ENCODE results near the gene CLSTN3. TPM values are rescaled to one million over a fixed set of nuclear protein-coding genes. Genes with fewer than 3 reads are reported as not detected.

CLSTN3 gene
- total and polyA plus RNA-seq, 10 of the 15 experiments (the other 5 are each of a cell fraction or from before 2014, with no cell fraction given) = 0.09 to 35.9 (median 11.3) TPM

DNA sequence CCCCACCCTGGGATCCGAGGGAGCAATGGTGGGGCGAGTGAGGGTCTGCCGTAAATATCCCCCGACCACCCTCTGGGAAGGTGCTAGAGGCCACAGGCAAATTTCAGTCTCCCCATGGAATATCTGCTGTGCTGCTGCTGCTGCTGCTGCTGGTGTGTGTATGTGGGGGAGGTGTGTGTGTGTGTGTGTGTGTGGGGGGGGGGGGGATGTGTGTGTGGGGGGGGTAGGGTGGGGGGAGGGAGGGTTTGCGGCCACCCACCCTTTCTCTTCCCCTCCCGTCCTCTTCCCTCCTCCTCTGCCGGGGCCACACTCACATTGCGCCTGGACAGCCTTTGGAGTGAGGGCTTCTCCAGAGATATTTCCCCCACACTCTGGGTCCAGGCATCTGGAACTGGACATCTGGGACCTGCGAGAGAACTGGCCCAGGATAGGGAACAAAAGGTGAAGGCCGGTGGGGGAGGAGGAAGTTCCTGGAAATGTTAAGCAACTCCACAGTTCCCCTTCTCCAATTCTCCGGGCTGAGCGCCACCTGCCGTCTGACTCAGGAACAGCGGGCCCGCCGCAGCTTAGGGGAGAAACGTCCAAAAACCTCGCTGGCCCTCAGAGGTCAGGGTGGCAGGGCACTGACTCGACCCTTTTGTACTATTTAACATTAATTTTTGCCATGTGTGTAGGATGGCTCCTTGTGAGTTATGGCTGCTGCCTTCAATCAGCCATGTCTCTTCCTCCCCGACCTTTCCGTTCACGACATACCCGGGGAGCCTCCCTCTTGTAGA, 21.2 kb upstream of the CLSTN3 start, which contains the start of gene C1RL (continued):
- TF ChIP-seq PBX3 (IDR thresholded peaks at IDR 0.05; ENCODE audit: insufficient replicate concordance, low read depth, low read length) = no peak
- 0 out of 2 replicates have a peak, but pooled peaks have one; percentile 18 for TF ChIP-seq MEF2A (IDR thresholded peaks at IDR 0.05; ENCODE audit: insufficient read depth, low read depth, low read length)
- TF ChIP-seq TBL1XR1 (IDR thresholded peaks at IDR 0.05; ENCODE audit: low read depth, low read length) = no peak
- TF ChIP-seq CREM (IDR thresholded peaks at IDR 0.05; ENCODE audit: low read depth) = no peak
- TF ChIP-seq MAX (IDR thresholded peaks at IDR 0.05; ENCODE audit: low read depth, low read length) = peak; percentile 51; the same call in 1 of the 2 replicates
- no peak for TF ChIP-seq BCL11A (IDR thresholded peaks at IDR 0.05; ENCODE audit: low read depth, low read length)
- TF ChIP-seq PKNOX1 (IDR thresholded peaks at IDR 0.05) = no peak
- TF ChIP-seq EED (IDR thresholded peaks at IDR 0.05; ENCODE audit: low read depth) = peak; percentile 76
- peak; percentile 61; the same call in 1 of the 2 replicates for TF ChIP-seq NR2F1 (conservative IDR thresholded peaks at IDR 0.05)
- TF ChIP-seq ESRRA (IDR thresholded peaks at IDR 0.05; ENCODE audit: low read length) = no peak
- no peak for TF ChIP-seq EZH2 (IDR thresholded peaks at IDR 0.05; ENCODE audit: borderline replicate concordance, control insufficient read depth, low read depth, low read length)
- TF ChIP-seq PML (IDR thresholded peaks at IDR 0.05; ENCODE audit: low read length) = 0 out of 2 replicates have a peak, but pooled peaks have one; percentile 8
- peak in 1 of 2 experiments; percentile 40; a peak in 1 of 3 replicates for TF ChIP-seq EGR1 (IDR thresholded peaks at IDR 0.05; ENCODE audit: borderline replicate concordance in 1 of 2, low read depth in 2 of 2, low read length in 2 of 2)
- peak; percentile 79; the same call in 1 of the 2 replicates for TF ChIP-seq SPI1 (IDR thresholded peaks at IDR 0.05; ENCODE audit: borderline replicate concordance, insufficient read depth, low read depth, low read length)
- TF ChIP-seq EP300 (IDR thresholded peaks at IDR 0.05; ENCODE audit: borderline replicate concordance in 1 of 2, control insufficient read depth in 1 of 2, low read depth in 2 of 2, low read length in 2 of 2) = 0 out of 4 replicates have a peak, but pooled peaks of 1 of the 2 experiments have one; percentile 14
- TF ChIP-seq DPF2 (IDR thresholded peaks at IDR 0.05) = no peak
- TF ChIP-seq RELB (IDR thresholded peaks at IDR 0.05; ENCODE audit: low read depth) = peak; percentile 58; the same call in 1 of the 2 replicates
- no peak for TF ChIP-seq TARDBP (IDR thresholded peaks at IDR 0.05; ENCODE audit: borderline replicate concordance)
- TF ChIP-seq HDGF (IDR thresholded peaks at IDR 0.05) = no peak
- peak; percentile 47 for TF ChIP-seq RUNX3 (IDR thresholded peaks at IDR 0.05; ENCODE audit: low read length)
- no peak for TF ChIP-seq CBX5 (IDR thresholded peaks at IDR 0.05; ENCODE audit: low read depth)
- TF ChIP-seq BACH1 (IDR thresholded peaks at IDR 0.05; ENCODE audit: borderline replicate concordance) = no peak
- peak; percentile 88; the same call in 1 of the 2 replicates for TF ChIP-seq STAT3 (IDR thresholded peaks at IDR 0.05; ENCODE audit: low read depth, low read length)
- TF ChIP-seq ASH2L (IDR thresholded peaks at IDR 0.05; ENCODE audit: borderline replicate concordance, low read depth) = no peak
- TF ChIP-seq ETV6 (conservative IDR thresholded peaks at IDR 0.05 in 1 of 2, IDR thresholded peaks at IDR 0.05 in 1 of 2; ENCODE audit: borderline replicate concordance in 1 of 2, low read depth in 1 of 2) = peak in 1 of 2 experiments; percentile 67; a peak in 2 of 4 replicates
- TF ChIP-seq SRF (IDR thresholded peaks at IDR 0.05; ENCODE audit: low read depth in 2 of 2, low read length in 2 of 2) = no peak
- 0 out of 2 replicates have a peak, but pooled peaks have one; percentile 24 for TF ChIP-seq MTA3 (IDR thresholded peaks at IDR 0.05; ENCODE audit: borderline replicate concordance, low read length)
